Thyroid gland (tissue), 4 donors: ENCODE data around the gene STAG1.
"Not testable (repeated sequence)": the region's sequence is repeated elsewhere in the genome, so short reads cannot be mapped to it uniquely, and the experiment has no call there.

Source experiments
- CTCF ChIP-seq, 6 experiments: fragments of 200-600 bp in 3 of 6; fragments of 450-650 bp in 3 of 6; sonication (generic) in 3 of 6; IDR thresholded peaks; one replicate each; pipeline ENCODE4 v1.5.1; 2016 to 2019; ENCODE audit warnings: antibody characterized with exemption in 6 of 6, mild to moderate bottlenecking in 2 of 6, inconsistent platforms in 1 of 6, moderate library complexity in 1 of 6
- POLR2A ChIP-seq, 2 donors: fragments of 450-650 bp; IDR thresholded peaks; one replicate each; pipeline ENCODE4 v1.6.1; 2017; ENCODE audit warnings: antibody characterized with exemption in 2 of 2, mild to moderate bottlenecking in 2 of 2, moderate library complexity in 1 of 2

- not testable (repeated sequence) for TF ChIP-seq CTCF, POLR2A (IDR thresholded peaks at IDR 0.05)
These were observed 134.1 kb downstream of the STAG1 start for GRCh38 chr3:136617969-136618525.
